Adrenal gland (tissue), 12 donors: ENCODE measurements around the gene MRPL11. TPM values are rescaled to one million over a fixed set of nuclear protein-coding genes. Genes with fewer than 3 reads are reported as not detected.

Experiments
- DNase-seq, 7 donors: peaks; one replicate each; pipeline ENCODE4 v3.0.0-alpha.2; 2019 to 2020
- H3K27ac ChIP-seq, 5 donors: fragments of 200-600 bp; sonication (generic) in 4 of 5; 1 replicate in 3 of 5; 2 replicates in 2 of 5; pipeline versions ENCODE4 v1.5.1 to v1.8.0; 2016 to 2020; ENCODE audit warnings: mild to moderate bottlenecking in 1 of 5
- H3K27me3 ChIP-seq: fragments of 200-600 bp; 2 replicates; pipeline ENCODE4 v1.8.0; 2021
- H3K36me3 ChIP-seq, 2 donors: fragments of 200-600 bp; replicated peaks in 1 of 2; 1 replicate in 1 of 2; 2 replicates in 1 of 2; pipeline versions ENCODE4 v1.5.1 to v1.8.0; 2018 to 2022
- H3K4me1 ChIP-seq, 2 donors: fragments of 200-600 bp; replicated peaks in 1 of 2; 1 replicate in 1 of 2; 2 replicates in 1 of 2; pipeline versions ENCODE4 v1.5.1 to v1.8.0; 2018 to 2021
- H3K4me3 ChIP-seq, 4 donors: fragments of 200-600 bp; sonication (generic) in 3 of 4; one replicate each; pipeline ENCODE4 v1.5.1; 2016 to 2018
- H3K9me3 ChIP-seq, 3 donors: fragments of 200-600 bp; sonication (generic) in 1 of 3; replicated peaks in 1 of 3; 1 replicate in 2 of 3; 2 replicates in 1 of 3; pipeline versions ENCODE4 v1.5.1 to v1.8.0; 2016 to 2021
- POLR2A ChIP-seq, 2 donors: fragments of 450-650 bp; IDR thresholded peaks; one replicate each; pipeline ENCODE4 v1.6.1; 2017; ENCODE audit warnings: antibody characterized with exemption in 2 of 2, mild to moderate bottlenecking in 2 of 2, moderate library complexity in 1 of 2
- WGBS, 4 donors: extraction: QIAGEN DNeasy Blood & Tissue Kit in 2 of 4; methylation state at CpG; one replicate each; pipeline versions ENCODE4 v1.1.5 to v1.1.7; 2013 to 2017; 5-methylcytosine and 5-hydroxymethylcytosine counted together
- intact Hi-C, 2 donors: fragments of 100-400 bp; cut with DNase I; formaldehyde crosslinking; loops; one replicate each; pipeline versions ENCODE4 v1.14.1 to v1.15.0; 2022 to 2023
- polyA plus RNA-seq, 3 donors: library from polyadenylated mRNA; stranded (reverse); fragments of 200-250 nt in 2 of 3; fragments of 350-450 nt in 1 of 3; fragmentation: Illumina TruSeq in 1 of 3; extraction: RNeasy Lipid Tissue Mini Kit (QIAGEN cat#74804) in 1 of 3; gene quantifications; one replicate each; pipeline ENCODE4 v1.2.3, GENCODE V29; 2013 to 2014
- total RNA-seq, 9 donors: library from RNA; depleted of rRNA in 4 of 9; stranded (reverse); fragments of >200 nt in 4 of 9; fragments of 120-200 nt in 1 of 9; fragmentation: NEBNext Ultra II Directional in 1 of 9; extraction: Animal tissue kit (Norgen Biotek cat#: 25700) in 1 of 9; gene quantifications; one replicate each; pipeline versions ENCODE4 v1.1.0 to v1.2.4, GENCODE V29; 2013 to 2023
- TF ChIP-seq, protein P1 (sequence below), 6 experiments: fragments of 450-650 bp in 4 of 6; fragments of 200-600 bp in 2 of 6; sonication (generic) in 1 of 6; IDR thresholded peaks; 1 replicate in 5 of 6; 2 replicates in 1 of 6; pipeline versions ENCODE4 v1.5.1 to v1.8.0; 2016 to 2021; ENCODE audit warnings: antibody characterized with exemption in 6 of 6, mild to moderate bottlenecking in 2 of 6, moderate library complexity in 1 of 6
- donor health status: healthy with polysubstance abuse.
- donor health status: Bipolar disorder and iron deficiency.
- donor health status: DM: yes; HTN: yes; CAD: no.
- donor health status: DM: no; HTN: no; CAD: no.
- donor health status: DM: no; HTN: no; CAD: no.
- donor health status: DM: yes; HTN: yes; CAD: no.

MRPL11 gene
- total and polyA plus RNA-seq, 12 donors = 22.3 to 53.8 (median 32.7) TPM

DNA sequence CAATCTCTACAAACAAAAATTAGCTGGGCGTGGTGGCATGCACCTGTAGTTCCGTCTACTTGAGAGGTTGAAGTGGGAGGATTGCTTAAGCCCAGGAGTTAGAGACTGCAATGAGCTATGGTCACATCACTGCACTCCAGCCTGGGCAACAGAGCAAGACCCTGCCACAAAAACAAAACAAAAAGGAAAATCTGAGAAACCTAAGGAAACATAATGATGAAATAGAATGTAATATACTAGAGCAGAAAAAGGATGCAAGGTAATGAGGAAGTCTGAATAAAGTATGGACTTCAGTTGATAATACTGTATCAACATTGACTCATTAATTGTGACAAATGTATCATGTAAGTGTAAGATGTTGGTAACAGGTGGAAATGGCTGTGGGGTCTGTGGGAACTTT, 9.7 kb downstream of the MRPL11 start:
- H3K27me3 ChIP-seq = peaks cover 4% of the 10 kb centered on the region
- 70 to 81% (median 75%) methylated on average over 2 of the region's 2 CpGs for WGBS, 4 donors
- TF ChIP-seq POLR2A (IDR thresholded peaks at IDR 0.05) = no peak
- TF ChIP-seq, protein P1, sequence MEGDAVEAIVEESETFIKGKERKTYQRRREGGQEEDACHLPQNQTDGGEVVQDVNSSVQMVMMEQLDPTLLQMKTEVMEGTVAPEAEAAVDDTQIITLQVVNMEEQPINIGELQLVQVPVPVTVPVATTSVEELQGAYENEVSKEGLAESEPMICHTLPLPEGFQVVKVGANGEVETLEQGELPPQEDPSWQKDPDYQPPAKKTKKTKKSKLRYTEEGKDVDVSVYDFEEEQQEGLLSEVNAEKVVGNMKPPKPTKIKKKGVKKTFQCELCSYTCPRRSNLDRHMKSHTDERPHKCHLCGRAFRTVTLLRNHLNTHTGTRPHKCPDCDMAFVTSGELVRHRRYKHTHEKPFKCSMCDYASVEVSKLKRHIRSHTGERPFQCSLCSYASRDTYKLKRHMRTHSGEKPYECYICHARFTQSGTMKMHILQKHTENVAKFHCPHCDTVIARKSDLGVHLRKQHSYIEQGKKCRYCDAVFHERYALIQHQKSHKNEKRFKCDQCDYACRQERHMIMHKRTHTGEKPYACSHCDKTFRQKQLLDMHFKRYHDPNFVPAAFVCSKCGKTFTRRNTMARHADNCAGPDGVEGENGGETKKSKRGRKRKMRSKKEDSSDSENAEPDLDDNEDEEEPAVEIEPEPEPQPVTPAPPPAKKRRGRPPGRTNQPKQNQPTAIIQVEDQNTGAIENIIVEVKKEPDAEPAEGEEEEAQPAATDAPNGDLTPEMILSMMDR (IDR thresholded peaks at IDR 0.05) = no peak
- intact Hi-C loops = loop anchor here in 1 of 2 donors (2.0 kb wide), 1 partner anchor 20 kb away; no protein-coding TSS in a partner anchor
- no peaks in the 10 kb centered on the region for H3K4me1 ChIP-seq
- no peak overlapping the region for H3K4me3 ChIP-seq
- H3K36me3 ChIP-seq = no peaks in the 10 kb centered on the region
- no peak for DNase-seq
- no peak overlapping the region for H3K27ac ChIP-seq
- no peaks in the 10 kb centered on the region for H3K9me3 ChIP-seq

DNA sequence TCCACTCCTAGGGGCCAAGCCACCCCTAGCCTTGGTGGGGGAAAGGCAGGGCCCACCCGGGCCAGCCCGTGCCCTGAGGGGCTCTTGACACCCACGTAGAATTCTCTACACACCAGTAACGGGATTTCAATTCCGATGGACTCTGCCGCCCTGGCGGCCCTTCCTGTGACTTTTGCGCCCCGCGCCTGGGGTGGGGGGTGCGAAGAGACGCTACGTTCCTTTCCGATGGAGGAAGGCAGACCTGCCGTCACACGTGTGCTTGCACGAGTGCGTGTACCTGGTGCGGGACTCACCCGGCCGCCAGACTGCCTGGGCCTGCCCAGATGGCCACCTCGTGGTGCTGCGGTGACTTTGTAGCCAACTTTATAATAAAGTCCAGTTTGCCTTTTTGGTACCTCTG, 12.3 kb downstream of the MRPL11 start:
- 48 to 61% (median 55%) methylated on average over 15 to 23 of the region's 23 CpGs for WGBS, 4 donors
- H3K4me3 ChIP-seq = no peak overlapping the region
- no peak for TF ChIP-seq POLR2A (IDR thresholded peaks at IDR 0.05)
- TF ChIP-seq, protein P1 (IDR thresholded peaks at IDR 0.05) = no peak
- DNase-seq = no peak
- peaks cover 4% of the 10 kb centered on the region for H3K27me3 ChIP-seq
- H3K4me1 ChIP-seq = no peaks in the 10 kb centered on the region
- no peak overlapping the region for H3K27ac ChIP-seq
- H3K36me3 ChIP-seq = no peaks in the 10 kb centered on the region
- intact Hi-C loops = no loop called here
- no peaks in the 10 kb centered on the region for H3K9me3 ChIP-seq

DNA sequence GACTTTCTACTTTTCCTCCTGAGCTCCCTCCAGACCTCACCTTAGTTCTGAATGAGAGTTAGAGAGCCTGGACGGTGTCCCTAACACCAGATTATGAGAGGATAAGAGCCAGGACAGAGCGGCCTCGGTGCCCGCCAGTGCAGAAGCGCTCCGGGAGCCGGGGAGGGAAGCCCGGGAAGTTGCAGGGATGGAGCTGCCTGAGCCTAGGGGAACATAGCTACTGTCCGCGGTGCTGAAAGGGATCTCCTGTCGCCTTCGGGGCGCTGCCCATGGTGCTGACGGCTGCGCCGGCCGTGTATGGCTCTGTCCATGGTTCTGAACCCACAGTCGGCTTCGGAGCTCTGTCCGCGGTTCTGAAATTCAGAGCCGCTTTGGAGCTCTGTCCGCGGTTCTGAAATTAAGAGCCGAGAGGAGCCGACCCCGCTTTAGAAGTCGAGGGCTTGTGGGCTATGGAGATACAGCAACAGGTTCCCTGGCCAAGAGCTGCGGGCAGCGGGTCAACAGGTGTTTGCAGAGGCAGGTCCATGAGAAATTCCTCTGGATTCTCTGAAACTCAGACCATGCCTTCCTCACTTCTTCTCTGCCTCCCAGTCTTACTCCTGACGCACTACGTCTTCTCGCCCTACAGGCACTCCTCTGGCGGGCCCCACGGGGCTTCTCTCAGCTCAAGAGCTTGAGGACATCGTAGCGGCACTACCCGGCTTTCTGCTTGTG, 17.0 kb downstream of the MRPL11 start:
- Histone ChIP-seq H3K27ac (no peak overlapping the region), H3K27me3 (no peaks in the 10 kb centered on the region)
- 10 to 18% (median 14%) methylated on average over 21 to 38 of the region's 38 CpGs for WGBS, 4 donors

DNA sequence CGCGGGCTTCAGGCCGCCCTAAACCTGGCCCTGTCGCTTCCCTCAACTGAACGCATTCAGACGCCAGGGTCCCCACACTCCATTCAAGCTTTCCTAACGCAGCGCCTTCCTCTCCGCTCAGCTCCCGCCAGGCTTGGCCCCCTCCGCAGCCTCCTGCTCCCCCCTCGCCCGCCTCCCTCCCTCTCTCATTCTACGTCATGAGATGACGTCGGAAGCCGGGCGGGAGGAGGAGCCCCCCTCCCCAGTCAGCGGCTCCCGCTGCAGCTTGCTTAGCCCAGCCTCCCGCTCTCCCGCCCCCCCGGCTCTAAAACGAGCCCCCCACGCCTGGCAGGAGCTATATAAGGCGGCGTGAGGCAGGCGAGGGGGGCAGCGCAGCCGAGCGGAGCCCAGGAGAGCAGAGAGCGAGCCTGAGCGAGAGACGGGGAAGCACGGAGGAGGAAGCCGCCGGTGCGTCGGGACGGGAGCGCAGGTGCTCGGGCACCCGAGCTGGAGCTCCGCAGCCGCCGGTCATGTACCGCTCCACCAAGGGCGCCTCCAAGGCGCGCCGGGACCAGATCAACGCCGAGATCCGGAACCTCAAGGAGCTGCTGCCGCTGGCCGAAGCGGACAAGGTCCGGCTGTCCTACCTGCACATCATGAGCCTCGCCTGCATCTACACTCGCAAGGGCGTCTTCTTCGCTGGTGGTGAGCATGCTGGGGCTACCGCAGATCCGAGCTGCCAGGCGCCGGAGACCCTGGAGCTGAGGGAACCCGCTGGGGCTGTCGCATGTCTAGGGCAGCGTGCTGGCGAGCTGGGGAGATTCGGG, 17.8 kb downstream of the MRPL11 start, which contains the start of gene NPAS4:
NPAS4 (plus strand) TSS at position 365 of the 806 bp plus-strand sequence; CDS start at position 510, 145 bp downstream.
- Histone ChIP-seq H3K4me3 (no peak within 1 kb of the TSS), H3K27ac (no peak within 1 kb of the TSS)
- intact Hi-C loops = no loop called here

More for the DNA sequence above, 17.0 kb downstream of the MRPL11 start:
- no peak for TF ChIP-seq POLR2A (IDR thresholded peaks at IDR 0.05)
- TF ChIP-seq, protein P1 (IDR thresholded peaks at IDR 0.05) = no peak
- H3K4me1 ChIP-seq = peaks cover 0 to 8% of the 10 kb centered on the region in 2 donors
- no peaks in the 10 kb centered on the region for H3K36me3 ChIP-seq
- intact Hi-C loops = no loop called here
- H3K9me3 ChIP-seq = no peaks in the 10 kb centered on the region
- H3K4me3 ChIP-seq = no peak overlapping the region
- DNase-seq = peak; percentile 90 to 96 (median 93)

More for the DNA sequence above, 17.8 kb downstream of the MRPL11 start, which contains the start of gene NPAS4:
- WGBS, 4 donors = 4 to 7% (median 5%) methylated on average over 28 to 71 of the region's 71 CpGs
- Histone ChIP-seq H3K4me1 (peaks cover 0 to 8% of the 10 kb centered on the region in 2 donors), H3K36me3 (no peaks in the 10 kb centered on the region), H3K27me3 (no peaks in the 10 kb centered on the region), H3K9me3 (no peaks in the 10 kb centered on the region)
- peak in 2 of 7 donors; percentile 43 to 68 for DNase-seq
- TF ChIP-seq POLR2A (IDR thresholded peaks at IDR 0.05) = no peak
- TF ChIP-seq, protein P1 (IDR thresholded peaks at IDR 0.05) = no peak
